ENCODE measurements around the gene CHSY1. TPM values are rescaled to one million over a fixed set of nuclear protein-coding genes. Genes with fewer than 3 reads are reported as not detected.

Gene CHSY1
- total and polyA plus RNA-seq, 2 of the 4 experiments (the other 2 are of a cell fraction) = 40.9 to 53.2 TPM

GRCh38 chr15:101132390-101133180, 119.3 kb downstream of the CHSY1 start:
- no peak overlapping the region for H3K18ac ChIP-seq (ENCODE audit: low read depth, low read length)
- no peak overlapping the region for H3K27ac ChIP-seq (ENCODE audit: insufficient read depth, low read length)
- no TSS peak for BruUV-seq (replicated peaks)
- H2AK9ac ChIP-seq (replicated peaks; ENCODE audit: low read depth, low read length, poor library complexity) = no peak overlapping the region
- no peak overlapping the region for H4K8ac ChIP-seq (ENCODE audit: low read depth in 2 of 2, low read length in 2 of 2)
- 78% methylated on average over 7 of the region's 20 CpGs; no CpG with 5 or more reads in 1 of the 2 experiments for WGBS, 2 experiments (ENCODE audit: extremely low coverage in 2 of 2, insufficient read length in 1 of 2)
- no peak overlapping the region for H2BK5ac ChIP-seq (ENCODE audit: low read depth, low read length, poor library complexity, severe bottlenecking)
- CTCF ChIA-PET = no interaction called here
- no peak overlapping the region for H2BK15ac ChIP-seq (ENCODE audit: low read depth, low read length)
- no peak for ATAC-seq (ENCODE audit: low read depth)
- intact Hi-C loops (cut with micrococcal nuclease) (no loop called here), in situ Hi-C loops (cut with MboI; ENCODE audit: low sequenced_read_pairs) (no loop called here), dilution Hi-C loops (cut with HindIII; ENCODE audit: low sequenced_read_pairs, unreplicated experiment) (no loop called here)
- peak overlapping the region; percentile 76 for H2AK5ac ChIP-seq (ENCODE audit: low read depth, low read length)
- no peak overlapping the region for H3K56ac ChIP-seq (ENCODE audit: extremely low read depth, insufficient read depth, low read length)
- DNase-seq = no peak
- H3K4ac ChIP-seq (ENCODE audit: low read depth, low read length) = no peak overlapping the region; the same call in 1 of the 2 replicates
- H3K9me1 ChIP-seq (ENCODE audit: insufficient read depth, low read length) = peaks cover 3% of the 10 kb centered on the region
- no peaks in the 10 kb centered on the region for H3K36me3 ChIP-seq (ENCODE audit: control insufficient read depth, insufficient read depth, low read length)
- H2BK20ac ChIP-seq (ENCODE audit: low read depth, low read length) = no peak overlapping the region
- H3K9me3 ChIP-seq (ENCODE audit: control insufficient read depth, insufficient read depth, low read length) = no peaks in the 10 kb centered on the region
- no peak overlapping the region for H3K23ac ChIP-seq (ENCODE audit: low read depth, low read length)
- peaks cover 7% of the 10 kb centered on the region for H3K4me1 ChIP-seq (ENCODE audit: control insufficient read depth, insufficient read depth, low read length)
- 0 out of 4 replicates have a peak, but pooled peaks cover 0 to 3% of the 10 kb centered on the region in 2 experiments for H3K79me1 ChIP-seq (ENCODE audit: low read depth in 1 of 2, low read length in 2 of 2)
- H3K4me2 ChIP-seq (ENCODE audit: low read depth, low read length) = no peak overlapping the region
- H3K14ac ChIP-seq (replicated peaks; ENCODE audit: low read depth, low read length) = no peak overlapping the region
- H2AFZ ChIP-seq (replicated peaks; ENCODE audit: low read length, poor library complexity) = no peak overlapping the region
- H2BK120ac ChIP-seq (ENCODE audit: low read depth, low read length) = no peak overlapping the region; the same call in 1 of the 2 replicates
- no peak for TF ChIP-seq ELK1 (IDR thresholded peaks at IDR 0.05; ENCODE audit: borderline replicate concordance, low read depth, low read length)
- TF ChIP-seq MAFK (IDR thresholded peaks at IDR 0.05; ENCODE audit: low read depth, low read length) = peak; percentile 57
- no peak for TF ChIP-seq FOS (IDR thresholded peaks at IDR 0.05; ENCODE audit: low read depth, low read length)
- peak overlapping the region; percentile 37; the same call in 1 of the 2 replicates for H4K91ac ChIP-seq (ENCODE audit: insufficient read depth, low read depth, low read length)
- H4K20me1 ChIP-seq (ENCODE audit: insufficient read depth, low read length) = no peaks in the 10 kb centered on the region; the same call in 1 of the 2 replicates
- H3K9ac ChIP-seq (ENCODE audit: low read depth, low read length) = no peak overlapping the region
- POLR2A ChIA-PET (ENCODE audit: unreplicated experiment) = no interaction called here
- no peak overlapping the region for H3K4me3 ChIP-seq (ENCODE audit: insufficient read depth, low read depth, low read length)
- H4K5ac ChIP-seq (ENCODE audit: low read depth, low read length) = no peak overlapping the region
- H3K27me3 ChIP-seq (ENCODE audit: control insufficient read depth, insufficient read depth, low read length) = no peaks in the 10 kb centered on the region
